Hepatocyte (in vitro differentiated cells): ENCODE results near the gene EFCAB6.

Source experiments
- CTCF ChIP-seq: fragments of 200-600 bp; sonication (generic); IDR thresholded peaks from 2 replicates; pipeline ENCODE4 v1.5.1; 2016; ENCODE audit warnings: antibody characterized with exemption, mild to moderate bottlenecking; ENCODE audit not compliant: poor library complexity
- EZH2 ChIP-seq: fragments of 200-600 bp; sonication (generic); IDR thresholded peaks from 2 replicates; pipeline ENCODE4 v1.6.1; 2016; ENCODE audit warnings: antibody characterized with exemption, mild to moderate bottlenecking, borderline replicate concordance
- EZH2phosphoT487 ChIP-seq: fragments of 200-600 bp; sonication (generic); IDR thresholded peaks from one replicate; pipeline ENCODE4 v1.6.1; 2018; ENCODE audit warnings: antibody characterized with exemption, mild to moderate bottlenecking, low read depth, moderate library complexity; ENCODE audit not compliant: unreplicated experiment, severe bottlenecking

- TF ChIP-seq CTCF (no peak), EZH2phosphoT487 (no peak), EZH2 (no peak)
Observed at GRCh38 chr22:43747877-43748276, 64.2 kb downstream of the EFCAB6 start.
